Ecto neural progenitor cell (in vitro differentiated cells): ENCODE results near the gene RAF1.
A peak's percentile ranks its signal among the peaks of the same experiment; 100 is the strongest.
"Not testable (repeated sequence)": the region's sequence is repeated elsewhere in the genome, so short reads cannot be mapped to it uniquely, and the experiment has no call there.

ENCODE experiments used
- DNase-seq: peaks from one replicate; pipeline ENCODE4 v3.0.0-alpha.2; 2018; ENCODE audit warnings: low spot score

Gene RAF1

DNA sequence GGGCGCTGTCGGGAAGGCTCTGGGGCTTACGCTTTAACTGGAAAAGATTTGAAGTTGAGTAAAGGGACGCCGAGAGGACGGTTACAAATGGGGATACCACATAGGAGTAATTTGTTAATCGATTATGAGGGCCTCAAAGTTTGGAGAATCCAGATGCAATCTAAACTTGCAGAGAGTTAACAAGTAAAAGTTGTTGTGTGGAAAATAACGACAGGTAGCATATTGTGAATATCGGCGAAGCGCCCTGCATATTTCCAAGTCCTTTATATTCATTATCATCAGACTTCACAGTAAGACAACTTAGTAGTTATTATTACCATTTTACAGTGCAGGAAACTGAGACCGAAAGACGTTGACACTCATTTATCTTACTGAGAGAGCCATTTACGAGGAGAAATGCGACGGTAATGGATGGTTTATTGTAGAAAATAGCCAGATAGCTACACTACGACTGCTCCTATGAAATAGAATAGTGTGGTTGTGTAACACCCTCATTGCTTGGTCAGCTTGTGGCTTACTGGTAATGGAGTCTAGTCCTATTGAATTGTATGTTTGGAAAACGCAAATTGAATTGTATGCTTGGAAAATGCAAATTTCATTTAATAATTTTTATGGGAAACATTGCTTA, 106.3 kb downstream of the RAF1 start:
- DNase-seq, result no peak

DNA sequence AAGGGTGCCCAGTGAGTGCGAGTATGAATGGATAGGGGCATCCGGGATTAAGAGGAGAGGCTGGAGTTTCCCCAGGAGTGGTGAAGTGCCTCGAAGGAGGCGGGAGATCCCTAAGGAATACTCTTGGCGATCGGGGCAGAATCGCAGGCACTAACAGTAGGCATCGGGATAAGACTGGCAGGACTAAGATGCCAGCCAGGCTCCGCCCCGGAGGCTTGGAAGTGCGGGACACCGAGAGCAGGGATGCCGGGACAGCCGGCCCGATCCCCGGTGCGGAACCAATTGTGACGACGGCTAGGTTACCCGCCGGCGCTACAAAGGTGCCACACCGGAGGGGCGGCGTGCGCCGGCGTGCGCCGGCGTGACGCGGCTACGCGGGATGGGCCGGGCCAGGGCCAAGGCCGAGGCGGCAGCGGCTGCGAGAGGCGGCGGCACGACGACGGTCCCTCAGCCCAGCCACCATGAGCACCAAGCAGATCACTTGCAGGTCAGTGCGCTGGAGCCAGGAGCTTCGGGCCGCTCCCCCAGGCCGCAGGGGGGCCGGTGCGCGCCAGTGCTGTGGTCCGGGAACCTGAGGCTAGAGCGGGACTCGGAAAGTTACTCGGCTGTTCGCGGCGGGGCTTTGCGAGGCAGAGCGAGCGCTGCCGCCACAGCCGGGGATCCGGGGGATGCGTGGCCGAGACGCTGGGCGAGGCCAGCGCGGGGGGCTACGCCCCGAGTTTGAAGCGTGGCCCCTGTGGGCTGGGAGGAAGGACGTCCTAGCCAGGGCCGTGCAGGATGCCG, 107.0 kb downstream of the RAF1 start, which contains the start of gene MKRN2:
Gene MKRN2, plus strand, starts transcription at position 398 of the 783 bp plus-strand sequence. Its CDS starts 64 bp downstream, at position 462.
- DNase-seq, result peak; percentile 93

DNA sequence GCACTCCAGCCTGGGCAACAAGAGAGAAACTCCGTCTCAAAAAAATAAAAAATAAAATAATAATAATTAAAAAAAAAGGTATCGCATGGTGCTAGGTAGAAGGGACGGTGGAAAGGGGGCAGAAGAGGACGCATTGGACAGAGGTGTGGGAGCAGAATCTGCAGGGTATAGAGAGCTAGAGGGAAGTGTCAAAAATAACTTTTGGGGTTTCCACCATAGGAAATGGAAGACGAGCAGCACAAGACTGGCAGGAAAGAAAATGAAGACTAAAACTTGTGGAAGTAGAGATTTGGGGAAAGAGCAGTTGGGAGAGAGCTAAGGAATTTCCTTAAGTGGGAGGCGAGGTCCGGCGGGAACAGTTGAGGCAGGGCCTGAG, 107.6 kb downstream of the RAF1 start:
- no peak for DNase-seq

DNA sequence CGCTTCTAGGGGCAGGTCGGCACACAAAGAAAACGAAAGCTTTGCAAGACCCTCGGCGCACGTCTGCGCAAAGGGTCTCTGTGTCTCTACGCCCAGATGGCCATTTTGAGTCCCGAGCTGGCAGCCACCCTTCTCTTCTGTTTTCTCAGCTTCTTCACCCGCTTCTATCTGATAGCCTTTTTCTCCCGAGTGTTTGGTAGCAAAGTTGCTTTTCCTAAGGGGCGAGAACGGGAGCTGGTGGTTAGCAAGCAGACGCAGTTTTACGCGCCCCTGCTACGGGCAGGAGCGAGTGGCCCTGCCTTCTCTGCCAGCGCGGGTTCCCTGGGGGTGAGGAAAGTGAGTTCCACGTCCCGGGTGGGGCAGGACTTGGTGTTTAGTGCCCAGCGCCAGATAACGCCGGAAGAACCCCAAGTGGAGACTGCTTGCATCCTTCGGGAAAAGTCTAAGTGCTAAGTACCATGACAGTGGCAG, 110.0 kb downstream of the RAF1 start:
- DNase-seq, result no peak

DNA sequence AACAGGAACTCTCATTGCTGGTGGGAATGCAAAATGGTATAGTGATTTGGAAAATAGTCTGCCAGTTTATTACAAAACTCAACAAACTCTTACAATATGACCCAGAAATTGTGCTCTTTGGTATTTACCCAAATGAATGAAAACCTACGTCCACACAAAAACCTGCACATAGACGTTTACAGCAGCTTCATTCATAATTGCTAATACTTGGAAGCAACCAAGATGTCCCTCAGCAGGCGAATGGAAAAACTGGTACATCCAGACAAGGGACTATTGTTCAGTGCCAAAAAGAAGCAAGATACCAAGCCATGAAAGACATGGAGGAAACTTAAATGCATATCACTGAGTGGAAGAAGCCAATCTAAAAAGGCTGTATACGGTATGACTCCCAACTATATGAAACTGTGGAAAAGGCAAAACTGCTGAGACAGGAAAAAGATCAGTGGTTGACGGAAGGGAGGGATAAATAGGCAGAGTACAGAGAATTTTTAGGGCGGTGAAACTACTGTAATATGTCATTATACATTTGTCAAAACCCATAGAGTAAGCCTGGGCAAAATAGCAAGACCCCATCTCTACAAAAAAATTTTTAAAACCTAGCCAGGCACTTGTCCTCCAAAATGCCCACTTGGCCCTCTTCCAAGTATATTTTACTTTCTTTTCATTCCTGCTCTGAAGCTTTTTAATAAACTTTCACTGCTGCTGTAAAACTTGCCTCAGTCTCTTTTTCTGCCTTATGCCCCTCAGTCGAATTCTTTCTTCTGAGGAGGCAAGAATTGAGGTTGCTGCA, 113.8 kb downstream of the RAF1 start:
- no peak for DNase-seq

DNA sequence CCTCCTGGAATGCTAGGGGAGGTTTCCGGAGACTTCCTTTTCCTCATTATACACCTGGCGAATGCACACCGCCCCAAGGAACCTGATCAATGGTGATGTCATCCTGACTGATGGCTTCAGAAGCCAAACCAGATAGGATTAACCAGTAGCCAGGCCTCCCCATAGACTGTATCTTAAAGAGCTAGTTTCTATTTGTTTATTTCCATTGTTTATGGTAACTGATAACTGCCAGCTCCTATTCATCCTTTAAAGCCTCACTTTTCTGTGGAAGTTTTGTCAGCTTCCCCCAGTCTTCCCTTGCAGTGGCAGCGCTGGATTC, 118.5 kb downstream of the RAF1 start, which contains the start of gene MKRN2OS:
Gene MKRN2OS, minus strand, starts transcription at position 27 of the 319 bp plus-strand sequence. CDS start 35 bp downstream, outside the sequence.
- no peak for DNase-seq

DNA sequence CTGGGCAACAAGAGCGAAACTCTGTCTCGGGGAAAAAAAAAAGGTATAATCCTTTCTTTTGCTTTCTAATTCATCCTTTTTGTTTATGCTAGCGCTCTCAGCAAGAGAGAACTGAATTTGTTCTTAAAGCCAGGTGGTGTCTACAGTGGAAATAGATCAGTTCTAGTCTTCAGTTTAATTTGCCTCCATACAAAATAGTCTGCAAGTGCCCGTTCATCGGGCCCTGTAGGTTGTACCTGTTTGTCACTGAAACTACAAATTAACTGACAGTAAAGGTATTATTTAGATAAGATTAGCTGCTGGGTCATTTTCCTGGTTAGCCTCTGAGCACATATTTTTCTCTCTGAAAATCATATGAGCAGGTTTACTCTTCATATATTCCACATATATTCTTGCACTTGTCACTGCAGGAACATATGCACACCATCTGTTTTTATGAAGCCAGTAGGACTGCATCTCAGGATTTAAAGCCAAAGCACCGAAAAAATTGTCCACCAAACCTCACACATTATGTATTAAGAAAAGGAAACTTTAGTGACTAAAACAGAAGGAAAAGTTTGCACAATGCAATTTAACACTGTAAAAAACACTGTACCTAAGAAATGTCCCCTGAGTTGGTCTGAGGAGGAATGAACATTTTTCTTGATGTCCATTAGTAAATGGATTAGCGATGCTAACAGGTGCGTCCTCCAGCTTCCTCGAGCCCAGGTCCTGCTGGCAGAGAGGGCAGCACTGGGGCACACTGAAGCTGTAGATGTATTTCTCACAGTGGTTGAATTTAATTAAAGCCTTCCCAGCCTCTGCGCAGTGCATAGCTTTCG, 119.1 kb downstream of the RAF1 start:
- DNase-seq, result no peak

DNA sequence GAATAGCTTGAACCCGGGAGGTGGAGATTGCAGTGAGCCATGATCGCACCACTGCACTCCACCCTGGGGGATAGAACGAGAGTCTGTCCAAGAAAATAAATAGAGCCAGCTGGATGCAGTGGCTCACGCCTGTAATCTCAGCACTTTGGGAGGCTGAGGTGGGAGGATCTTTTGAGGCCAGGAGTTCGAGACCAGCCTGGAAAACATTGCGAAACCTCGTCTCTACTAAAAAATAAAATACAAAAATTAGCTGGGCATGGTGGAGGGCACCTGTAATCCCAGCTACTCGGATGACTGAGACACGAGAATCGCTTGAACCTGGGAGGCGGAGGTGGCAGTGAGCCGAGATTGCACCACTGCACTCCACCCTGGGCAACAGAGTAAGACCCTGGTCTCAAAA, 120.4 kb downstream of the RAF1 start:
- not testable (repeated sequence) for DNase-seq

DNA sequence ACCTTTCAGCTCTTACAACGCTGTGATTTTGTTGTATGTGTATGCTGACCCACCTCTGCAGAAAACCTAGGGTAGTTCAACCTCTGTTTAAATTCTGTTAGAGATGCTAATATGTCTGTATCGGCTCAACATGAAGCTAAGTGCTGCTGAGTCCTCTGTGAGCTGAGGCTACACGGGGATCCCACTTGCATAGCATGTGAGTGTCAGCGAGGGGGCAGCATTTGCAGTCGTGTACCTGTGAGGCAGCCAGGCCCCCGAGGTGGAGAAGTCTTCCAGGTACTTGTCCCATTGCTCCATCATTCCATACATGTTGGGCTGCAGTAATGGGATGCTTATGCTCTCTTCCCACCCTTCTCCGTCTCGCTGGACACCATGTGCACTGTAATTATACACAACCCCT, 122.3 kb downstream of the RAF1 start:
- DNase-seq, result no peak

DNA sequence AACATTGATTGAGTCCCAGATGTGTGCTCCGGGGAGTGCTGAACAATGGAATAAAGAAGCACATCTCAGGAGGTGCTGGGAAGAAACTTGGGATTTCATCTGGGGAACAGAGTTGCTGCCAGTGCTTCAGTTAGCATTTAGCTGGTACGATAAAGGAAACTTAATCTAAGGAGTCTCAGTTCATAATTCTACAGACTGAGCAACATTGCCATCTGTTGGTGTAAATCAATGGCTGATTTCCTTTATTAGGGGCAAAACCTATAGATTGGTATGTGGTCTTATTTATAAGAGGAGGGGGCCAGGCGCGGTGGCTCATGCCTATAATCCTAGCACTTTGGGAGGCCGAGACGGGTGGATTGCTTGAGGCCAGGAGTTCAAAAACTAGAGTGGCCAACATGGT, 127.5 kb downstream of the RAF1 start:
- no peak for DNase-seq
